ENCODE measurements around the gene LEPROT. TPM values are rescaled to one million over a fixed set of nuclear protein-coding genes. Genes with fewer than 3 reads are reported as not detected.

The LEPROT gene
- total RNA-seq, 1 donor from 2014 or later = 21.8 TPM

DNA sequence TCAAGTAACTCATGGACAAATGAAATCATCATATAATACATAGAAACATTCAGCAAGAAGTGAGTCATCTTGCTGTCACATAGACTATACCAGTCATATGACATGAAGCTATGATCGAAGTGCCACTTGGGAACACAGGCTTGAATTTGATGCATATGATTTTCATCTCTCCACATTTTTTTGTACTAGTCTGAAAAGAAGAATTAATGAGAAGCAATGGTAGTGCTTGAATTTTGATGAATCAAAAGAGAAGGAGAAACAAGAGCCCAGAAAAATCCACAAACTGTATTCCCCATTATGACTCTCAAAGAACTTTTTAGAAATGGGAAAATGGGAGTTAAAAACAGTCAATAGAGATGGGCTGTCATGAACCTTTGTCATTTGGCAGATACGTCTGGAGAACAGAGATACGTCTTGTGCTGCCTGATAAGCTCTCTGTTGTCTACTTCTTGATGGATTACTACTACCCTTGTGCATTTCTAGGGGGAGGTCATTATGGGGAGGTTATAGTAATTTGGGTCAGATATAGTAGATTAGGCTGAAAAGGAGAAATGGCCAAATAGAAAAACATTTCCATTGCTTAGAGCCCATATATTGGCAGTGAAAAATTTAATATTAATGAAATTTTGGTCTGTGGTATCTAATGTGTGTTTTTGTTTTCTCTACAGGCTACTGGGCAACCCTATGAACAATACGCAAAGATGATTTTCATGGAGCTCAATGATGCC, 8.0 kb upstream of the LEPROT start:
- intact Hi-C loops (cut with micrococcal nuclease) = no loop called here

DNA sequence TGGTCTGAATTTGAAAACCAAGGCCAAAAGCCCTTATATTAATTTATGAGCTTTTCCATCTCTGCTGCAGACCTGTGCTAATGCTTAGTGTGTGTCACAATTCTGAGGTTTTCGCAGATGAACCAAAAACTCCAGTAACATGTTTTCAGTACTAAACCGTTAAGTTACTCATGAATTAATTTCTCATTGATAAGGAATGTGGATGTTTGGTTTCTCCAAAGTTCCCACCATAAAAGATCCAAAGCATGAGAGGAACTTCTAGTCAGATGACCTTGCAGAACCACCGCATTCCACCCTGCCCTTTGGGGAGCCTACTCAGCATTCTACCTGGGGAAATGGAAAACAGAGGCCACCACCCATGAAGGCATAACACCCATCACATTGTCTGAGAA, 7.5 kb upstream of the LEPROT start:
- intact Hi-C loops (cut with micrococcal nuclease) = no loop called here

DNA sequence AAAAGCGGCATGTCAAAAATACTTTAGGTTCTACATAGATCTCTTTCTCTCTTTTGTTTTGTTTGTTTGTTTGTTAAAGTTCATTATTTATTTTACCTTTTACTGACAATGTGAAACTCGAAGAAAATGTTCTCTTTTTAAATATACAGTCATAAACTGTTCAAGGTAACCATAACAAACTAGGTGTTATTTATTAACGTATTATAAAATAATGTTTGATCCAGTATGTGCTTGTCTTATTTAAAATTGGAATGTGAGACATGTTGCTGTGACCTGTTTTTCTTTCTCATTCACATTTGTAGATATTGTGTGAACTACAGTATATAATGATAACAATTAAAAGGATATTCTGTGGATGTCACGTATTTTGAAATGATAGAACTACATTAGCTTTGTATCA, 5.9 kb upstream of the LEPROT start:
- intact Hi-C loops (cut with micrococcal nuclease) = no loop called here

DNA sequence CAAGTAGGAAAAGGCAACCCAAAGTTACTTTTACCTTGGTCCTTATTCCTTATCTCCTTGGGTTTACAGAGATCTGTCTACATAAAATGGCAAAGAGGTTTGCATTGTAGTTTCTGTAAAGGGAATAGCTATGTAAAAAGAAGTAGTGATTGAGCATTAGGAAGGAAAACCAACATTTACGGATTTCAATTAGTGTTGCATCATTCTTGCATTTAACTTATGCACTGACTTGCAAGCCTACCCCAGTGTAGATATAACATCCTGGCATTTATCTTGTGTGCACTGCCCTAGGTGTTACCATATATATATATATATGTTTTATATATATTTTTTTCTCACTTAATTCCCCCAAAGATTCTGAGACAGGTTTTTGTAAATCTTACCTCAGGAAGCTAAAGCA, 3.7 kb upstream of the LEPROT start:
- intact Hi-C loops (cut with micrococcal nuclease) = no loop called here

DNA sequence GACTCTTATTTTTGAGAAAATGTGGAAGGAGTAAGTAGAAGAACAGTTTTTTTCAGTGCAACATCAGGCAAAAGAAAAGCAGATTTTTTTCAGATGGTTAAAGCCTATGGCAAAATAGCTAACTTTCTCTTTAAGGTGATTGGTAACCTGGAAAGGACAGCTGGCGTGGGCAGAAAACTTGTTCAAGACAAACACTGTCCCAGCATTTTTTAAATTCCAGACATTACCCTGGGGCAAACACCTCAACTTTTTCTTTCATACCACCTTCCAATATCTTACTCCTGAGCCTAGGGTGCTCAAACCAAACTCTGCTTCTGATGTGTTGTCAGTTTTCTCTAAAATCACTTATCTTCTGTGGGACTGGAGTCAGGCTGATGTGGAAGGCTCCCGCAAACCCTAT, 2.7 kb upstream of the LEPROT start:
- intact Hi-C loops (cut with micrococcal nuclease) = no loop called here

DNA sequence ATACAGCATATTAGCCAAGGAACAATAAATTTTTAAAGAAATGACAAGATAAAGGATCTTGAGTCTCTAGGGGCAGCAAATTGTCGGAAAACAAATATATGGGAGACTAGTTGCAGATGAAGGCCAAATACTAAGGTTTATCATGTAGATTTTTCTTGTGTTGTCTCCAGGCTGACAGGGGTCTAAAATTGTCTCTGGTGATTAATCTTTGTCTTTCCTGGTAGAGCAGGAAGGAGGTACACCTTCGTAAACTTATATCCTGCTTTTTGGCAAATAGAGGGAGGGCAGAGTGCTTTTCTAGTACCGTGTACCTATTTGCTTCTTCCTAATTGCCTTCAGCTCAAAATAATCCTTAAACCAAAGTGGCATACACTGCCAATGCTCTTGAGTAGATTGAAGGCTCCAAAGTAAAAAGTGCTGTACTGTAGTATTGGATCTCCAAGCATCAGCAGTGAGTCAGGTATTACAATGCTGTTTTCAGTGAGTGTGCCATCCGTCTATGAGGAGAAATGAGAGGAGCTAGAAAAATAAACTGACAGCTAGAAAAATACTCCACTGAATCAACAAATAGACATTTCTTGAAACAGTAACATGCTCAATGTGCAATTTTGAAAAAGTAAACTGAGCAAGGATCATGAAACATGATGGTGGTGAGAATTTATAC, 1.8 kb upstream of the LEPROT start:
- intact Hi-C loops (cut with micrococcal nuclease) = no loop called here

DNA sequence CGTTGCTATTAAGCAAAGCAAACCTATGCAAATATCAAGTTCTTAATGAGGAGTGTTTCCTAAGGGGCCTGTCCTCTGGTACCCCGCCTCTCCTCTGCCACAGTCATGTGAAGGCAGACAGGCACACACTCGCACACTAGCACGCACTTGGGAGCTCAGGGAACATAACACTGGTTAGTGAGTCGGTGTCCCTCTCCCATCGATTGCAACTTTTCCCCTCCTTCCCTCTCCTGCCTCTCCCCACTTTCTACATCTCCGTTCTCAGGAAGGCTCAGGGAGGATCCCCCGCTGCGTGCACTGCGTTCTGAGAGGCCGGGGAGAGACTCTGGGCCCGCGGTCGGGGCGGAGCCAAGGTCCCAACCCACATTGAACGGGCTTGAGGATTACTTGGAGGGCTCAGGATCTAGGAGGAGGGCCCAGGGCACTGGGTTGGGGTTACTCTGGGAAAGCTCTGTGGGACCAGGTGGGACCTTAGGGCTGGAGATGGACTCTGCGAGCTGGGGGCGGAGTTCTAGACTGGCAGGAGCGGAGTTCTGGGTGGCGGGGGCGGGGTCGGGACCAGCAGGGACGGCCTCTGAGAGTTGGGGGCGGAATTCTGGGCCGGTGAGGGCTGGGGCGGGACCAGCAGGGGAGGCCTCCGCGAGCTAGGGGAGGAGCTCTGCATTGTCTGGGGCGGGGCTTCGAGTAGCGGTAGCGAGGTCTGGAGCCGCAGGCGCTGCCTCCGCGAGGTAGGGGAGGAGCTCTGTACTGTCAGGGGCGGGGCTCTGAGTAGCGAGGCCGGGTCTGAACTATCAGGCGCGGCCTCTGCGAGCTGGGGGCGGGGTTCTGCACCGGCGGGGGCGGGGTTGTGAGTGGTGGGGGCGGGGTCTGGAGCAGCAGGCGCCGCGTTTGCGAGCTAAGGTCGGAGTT, 533 bp upstream of the LEPROT start:
- intact Hi-C loops (cut with micrococcal nuclease) = loop anchor here (1.0 to 5.0 kb wide), 9 partner anchors 27 to 1507 kb away; partner anchors contain the start of genes AK4 and JAK1

DNA sequence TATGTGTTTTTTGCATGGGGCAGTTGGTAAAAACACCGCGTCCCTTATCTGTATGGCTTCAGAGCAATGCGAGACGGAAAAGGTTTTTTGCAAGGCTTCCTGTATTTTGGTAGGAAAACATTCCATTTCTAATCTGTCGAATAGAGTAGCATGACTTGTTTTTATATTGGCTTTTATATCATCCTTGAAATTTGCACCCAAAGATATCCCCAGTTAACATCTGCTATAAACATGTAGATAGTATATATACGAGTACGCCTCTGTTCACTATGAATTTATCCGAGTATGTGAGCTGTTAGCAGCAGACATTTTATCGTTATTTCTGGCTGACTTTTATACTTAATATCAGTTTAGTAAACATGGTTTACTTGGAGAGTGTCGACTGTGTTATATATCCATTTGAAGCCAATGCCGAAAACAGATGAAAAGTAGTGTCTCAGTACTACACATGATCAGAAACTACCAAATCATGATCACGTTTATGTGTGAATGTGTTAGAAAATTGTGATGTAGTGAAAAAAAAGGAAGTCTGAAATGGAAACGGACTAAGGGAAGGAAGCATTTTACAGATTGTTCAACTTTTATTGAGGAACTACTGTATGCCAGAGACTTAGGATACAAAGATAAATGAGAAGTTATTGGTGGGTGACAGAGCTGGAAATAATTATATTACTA, 1.0 kb downstream of the LEPROT start:
- intact Hi-C loops (cut with micrococcal nuclease) = loop anchor here (2.0 to 5.0 kb wide), 7 partner anchors 29 to 1506 kb away; partner anchors contain the start of gene AK4

DNA sequence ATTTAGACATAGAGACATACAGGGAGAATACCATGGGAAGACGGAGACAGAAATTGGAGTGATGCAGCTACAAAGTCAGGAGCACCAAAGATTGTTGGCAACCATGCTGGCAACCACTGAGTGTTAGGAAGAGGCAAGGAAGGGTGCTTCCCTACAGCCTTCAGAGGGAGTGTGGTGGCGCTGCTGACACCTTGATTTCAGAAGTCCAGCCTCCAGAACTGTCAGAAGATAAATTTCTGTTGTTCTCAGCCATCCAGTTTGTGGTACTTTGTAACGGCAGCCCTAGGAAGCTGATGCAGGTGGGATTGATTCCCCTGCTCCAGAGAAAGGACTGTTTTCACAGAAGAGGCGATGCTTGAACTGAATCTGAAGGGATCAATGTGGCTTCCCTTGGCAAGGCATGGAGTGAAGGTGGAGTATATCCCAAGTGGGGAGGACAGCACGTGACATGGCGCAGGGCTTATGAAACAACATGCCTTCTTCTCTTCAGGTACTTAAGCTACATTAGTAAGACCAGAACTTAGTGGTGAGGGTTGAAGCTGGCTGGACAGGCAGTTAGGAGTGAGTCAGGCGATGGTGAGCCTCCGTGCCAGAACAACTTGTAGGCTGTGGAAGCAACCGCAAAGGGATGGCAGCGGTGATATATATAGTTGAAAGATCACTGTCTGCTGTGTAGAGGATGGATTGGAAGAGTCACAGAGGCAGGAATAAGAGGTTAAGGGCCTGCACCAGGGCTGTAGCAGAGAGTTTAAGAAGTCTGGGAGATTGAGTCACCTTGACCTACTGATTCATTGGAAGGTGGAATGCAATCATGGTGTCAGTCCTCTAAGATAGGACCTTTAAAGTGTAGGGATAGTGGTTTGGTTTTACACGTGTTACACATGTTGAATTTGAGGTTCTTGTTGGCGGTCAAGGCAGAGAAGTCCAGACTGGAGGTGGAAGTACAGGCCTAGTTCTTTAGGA, 2.1 kb downstream of the LEPROT start:
- intact Hi-C loops (cut with micrococcal nuclease) = loop anchor here (5.0 kb wide), 2 partner anchors 155 to 1505 kb away; no protein-coding TSS in a partner anchor

DNA sequence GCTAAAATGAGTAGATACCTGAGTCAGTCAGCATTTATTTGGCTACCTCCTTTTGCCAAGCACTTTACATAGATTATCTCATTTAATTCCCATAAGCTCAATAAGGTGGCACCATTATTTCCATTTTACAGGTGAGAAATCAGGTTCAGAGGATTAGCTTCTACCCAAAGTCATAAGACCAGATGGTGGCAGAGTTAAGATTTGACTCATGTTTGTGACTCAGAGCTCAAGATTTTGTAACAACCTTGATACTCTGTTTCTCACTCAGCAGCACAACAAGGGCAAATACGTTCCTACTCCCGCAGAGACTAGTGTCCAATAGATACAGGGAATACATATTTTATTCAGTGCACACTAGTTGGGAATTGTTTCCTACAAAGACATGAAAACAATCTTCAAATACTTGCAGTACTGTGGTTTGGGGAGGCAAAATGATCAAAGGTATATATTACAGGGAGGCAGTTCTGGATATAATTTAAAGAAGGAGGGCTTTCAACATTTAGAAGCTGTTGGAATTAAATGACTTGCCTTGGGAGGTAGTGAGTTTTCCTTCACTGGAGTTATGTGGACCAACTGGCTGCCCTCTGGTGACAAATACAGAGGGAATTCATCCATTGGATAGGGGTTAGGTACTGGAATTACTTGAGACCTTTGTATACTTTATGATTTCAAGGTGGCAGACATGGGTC, 3.6 kb downstream of the LEPROT start:
- intact Hi-C loops (cut with micrococcal nuclease) = loop anchor here (5.0 kb wide), 2 partner anchors 157 to 1503 kb away; no protein-coding TSS in a partner anchor

DNA sequence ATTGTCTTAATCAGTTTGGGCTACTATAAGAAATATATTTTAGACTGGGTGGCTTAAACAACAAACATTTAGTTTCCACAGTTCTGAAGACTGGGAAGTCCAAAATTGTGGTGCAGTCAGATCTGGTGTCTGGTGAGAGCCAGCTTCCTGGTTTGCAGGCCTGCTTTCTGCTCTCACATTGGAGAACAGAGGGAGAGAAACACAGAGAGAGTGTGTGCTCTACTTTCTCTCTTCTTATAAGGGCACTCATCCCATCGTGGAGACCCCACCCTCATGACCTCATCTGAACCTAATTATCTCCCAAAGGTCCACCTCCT, 4.1 kb downstream of the LEPROT start:
- intact Hi-C loops (cut with micrococcal nuclease) = loop anchor here (5.0 kb wide), 2 partner anchors 157 to 1503 kb away; no protein-coding TSS in a partner anchor

DNA sequence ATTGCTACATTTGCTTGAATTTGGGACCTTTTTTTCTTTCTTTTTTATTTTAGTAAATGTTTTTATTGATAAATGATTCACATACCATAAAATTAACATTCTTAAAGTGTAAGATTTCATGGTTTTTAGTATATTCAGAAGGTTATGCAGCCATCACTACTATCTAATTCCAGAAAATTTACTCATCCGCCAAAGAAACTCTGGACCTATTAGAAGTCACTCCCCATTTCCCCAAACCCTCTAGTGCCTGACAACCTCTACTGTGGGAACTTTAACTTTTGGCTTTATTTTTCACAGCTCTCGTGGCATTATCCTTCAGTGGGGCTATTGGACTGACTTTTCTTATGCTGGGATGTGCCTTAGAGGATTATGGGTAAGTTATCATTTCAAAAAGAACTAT, 4.5 kb downstream of the LEPROT start:
- intact Hi-C loops (cut with micrococcal nuclease) = no loop called here

DNA sequence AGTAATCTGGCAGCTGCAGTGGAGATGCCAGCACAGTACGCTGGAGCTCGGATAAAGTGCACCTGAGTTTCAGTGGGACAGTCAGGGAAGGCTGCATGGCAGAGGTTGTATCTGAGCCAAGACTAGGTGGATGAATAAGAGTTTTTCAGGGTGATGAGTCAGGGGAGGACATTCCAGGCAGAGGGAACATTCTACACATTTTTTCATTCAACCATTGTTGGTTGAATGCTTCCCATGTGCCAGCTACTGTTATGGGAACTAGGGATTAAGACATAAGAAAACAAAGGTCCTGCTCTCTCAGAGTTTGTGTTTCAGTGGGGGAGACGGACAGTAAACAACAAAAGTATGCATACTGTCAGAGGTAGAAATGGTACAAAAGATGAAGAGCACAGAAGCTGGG, 5.2 kb downstream of the LEPROT start:
- intact Hi-C loops (cut with micrococcal nuclease) = no loop called here

DNA sequence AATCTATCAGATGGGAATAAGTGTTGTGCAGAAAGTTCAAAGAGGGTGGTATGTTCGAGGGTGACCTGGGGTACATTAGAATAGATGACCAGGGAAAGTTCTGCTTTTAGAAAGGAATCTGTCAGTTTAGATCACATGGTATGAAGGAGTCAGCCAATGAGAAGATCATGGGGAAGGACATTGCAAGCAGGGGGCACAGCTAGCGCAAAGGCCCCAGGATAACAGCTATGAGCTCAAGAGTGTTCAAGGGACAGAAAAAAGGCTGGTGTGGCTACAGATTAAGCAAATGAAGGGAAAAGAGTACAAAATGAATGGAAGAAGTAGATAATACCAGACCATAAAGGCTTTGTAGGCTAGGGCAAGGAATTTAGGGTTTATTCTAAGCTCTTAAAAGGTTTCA, 8.6 kb downstream of the LEPROT start:
- intact Hi-C loops (cut with micrococcal nuclease) = no loop called here

DNA sequence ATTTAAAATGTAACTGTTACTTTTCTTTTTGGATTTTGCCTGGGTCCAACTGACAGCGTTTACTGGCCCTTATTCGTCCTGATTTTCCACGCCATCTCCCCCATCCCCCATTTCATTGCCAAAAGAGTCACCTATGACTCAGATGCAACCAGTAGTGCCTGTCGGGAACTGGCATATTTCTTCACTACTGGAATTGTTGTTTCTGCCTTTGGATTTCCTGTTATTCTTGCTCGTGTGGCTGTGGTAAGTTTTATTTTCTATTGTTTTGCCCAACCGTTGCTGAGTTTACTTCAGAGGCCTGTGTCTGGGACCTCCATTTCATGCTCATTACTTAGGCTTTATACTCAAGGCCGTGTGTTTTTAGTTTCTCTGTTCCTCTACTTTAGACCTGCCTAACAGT, 9.3 kb downstream of the LEPROT start:
- intact Hi-C loops (cut with micrococcal nuclease) = loop anchor here (2.0 kb wide), 2 partner anchors 29 to 1017 kb away; no protein-coding TSS in a partner anchor

DNA sequence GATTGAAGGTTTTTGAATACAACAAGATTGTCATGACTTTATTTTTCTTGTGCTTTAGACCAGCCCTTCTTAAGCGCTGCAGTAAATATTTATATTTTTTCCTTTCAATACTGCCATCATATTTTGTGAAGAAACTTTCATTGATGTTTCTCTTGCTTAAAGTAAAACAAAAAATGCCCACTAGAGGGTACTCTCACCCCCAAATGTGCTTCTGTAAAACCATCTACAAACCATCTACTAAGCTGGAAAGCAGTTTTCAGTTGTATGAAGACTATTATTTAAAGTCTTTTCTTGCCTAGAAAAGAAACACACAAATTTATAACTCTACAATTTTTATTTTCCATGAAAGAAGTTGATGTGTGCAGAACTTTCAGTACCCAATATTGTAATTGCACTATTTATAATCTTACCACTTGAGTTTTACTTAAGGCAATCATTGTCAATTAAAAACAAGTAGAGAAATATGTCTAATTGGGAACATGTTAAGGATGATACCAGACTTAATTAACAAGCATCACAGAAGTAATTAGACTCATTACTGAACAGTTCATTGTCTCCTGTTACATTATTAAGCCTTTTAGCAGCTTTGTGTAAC, 10.7 kb downstream of the LEPROT start:
- intact Hi-C loops (cut with micrococcal nuclease) = loop anchor here (1.0 to 2.0 kb wide), 3 partner anchors 28 to 1016 kb away; no protein-coding TSS in a partner anchor

DNA sequence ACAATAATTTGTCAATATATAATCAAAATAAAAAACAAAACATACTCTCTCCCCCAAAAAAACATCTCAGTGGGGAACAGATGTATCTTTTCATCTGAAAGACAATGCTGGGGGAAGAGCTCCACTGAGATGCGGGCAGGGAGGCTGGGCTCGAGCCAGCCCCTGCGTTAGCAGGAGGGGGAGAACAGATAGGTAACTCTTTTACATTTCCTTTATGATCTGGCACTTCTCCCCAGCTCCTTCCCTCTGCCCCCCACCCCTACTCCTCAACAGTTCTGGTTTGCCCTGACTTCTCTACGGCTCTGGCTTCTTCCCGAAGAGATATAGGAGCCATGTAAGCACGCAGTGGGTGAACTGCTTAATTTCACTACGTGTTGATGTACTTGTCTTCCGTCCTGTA, 12.4 kb downstream of the LEPROT start:
- intact Hi-C loops (cut with micrococcal nuclease) = no loop called here

DNA sequence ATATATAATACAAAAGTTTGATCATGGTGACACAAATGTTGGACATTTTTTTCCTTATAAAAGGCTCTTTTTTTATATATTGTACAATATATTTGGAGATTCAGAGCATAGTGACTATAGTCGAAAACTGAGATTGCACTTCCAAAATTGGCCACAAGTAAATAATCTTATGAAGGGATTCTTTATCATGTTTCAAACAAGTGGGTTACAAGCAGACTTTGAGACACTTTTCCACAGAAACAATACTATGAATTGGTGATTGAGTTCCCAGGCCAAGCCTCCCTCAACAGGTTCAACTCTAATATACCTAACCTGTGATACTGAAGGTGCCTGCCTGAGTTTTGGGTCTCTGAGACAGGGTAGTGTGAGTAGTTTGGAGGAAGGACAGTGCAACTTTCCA, 13.8 kb downstream of the LEPROT start:
- intact Hi-C loops (cut with micrococcal nuclease) = no loop called here

DNA sequence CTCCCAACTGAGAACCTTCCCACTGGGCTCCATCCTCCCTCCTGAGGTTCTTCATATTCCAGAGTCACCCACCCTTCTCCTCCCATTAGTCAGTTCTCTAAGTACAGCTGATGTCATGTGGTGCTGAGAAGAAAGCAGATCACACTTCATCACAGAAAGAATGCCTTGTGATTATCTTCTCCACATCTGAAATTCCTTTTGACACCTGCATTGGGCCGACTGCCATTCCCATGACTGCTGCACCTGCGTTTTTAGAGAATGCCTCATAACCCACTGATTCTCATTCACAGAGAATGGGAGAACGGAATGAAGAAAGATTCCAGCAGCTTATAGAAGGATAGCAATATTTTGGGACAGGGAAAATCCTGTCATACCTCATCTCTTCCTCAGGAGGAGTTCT, 14.3 kb downstream of the LEPROT start:
- intact Hi-C loops (cut with micrococcal nuclease) = no loop called here
